HCT116 (cell line): Measurements from ENCODE around the gene ERBB4. TPM values are rescaled to one million over a fixed set of nuclear protein-coding genes. Genes with fewer than 3 reads are reported as not detected.
"Not testable (repeated sequence)": the region's sequence is repeated elsewhere in the genome, so short reads cannot be mapped to it uniquely, and the experiment has no call there.

Source experiments
- ATAC-seq: fragments of 200-7000 bp; cut with Tn5 transposase; 2 replicates; pipeline ENCODE4 v1.9.1; 2020; ENCODE audit warnings: mild to moderate bottlenecking, moderate library complexity
- BruUV-seq: library from RNA; stranded (reverse); fragments of 400-500 nt; replicated peaks from 2 replicates; lab custom pipeline; 2021; lab: Mats Ljungman, UMichigan
- CTCF ChIA-PET: fragments of 300-600 bp; sonication (Branson Sonifier 250); formaldehyde crosslinking; loops from one replicate; lab custom pipeline; 2021; ENCODE audit warnings: antibody characterized with exemption; lab: Charles Lee
- POLR2A ChIA-PET: fragments of 300-600, 350-600 bp; sonication (Branson Sonifier 250); formaldehyde crosslinking; loops from one replicate; lab custom pipeline; 2021; ENCODE audit warnings: antibody characterized with exemption; lab: Charles Lee
- RAD21 ChIA-PET, 2 experiments: fragments of 300-600 bp; sonication (Branson Sonifier 250); formaldehyde crosslinking; loops; one replicate each; lab custom pipeline; 2023; ENCODE audit warnings: low total read pairs in 2 of 2; ENCODE audit not compliant: uncharacterized antibody in 2 of 2, unreplicated experiment in 2 of 2, low non-redundant PET in 1 of 2; lab: Charles Lee
- DNase-seq: peaks from one replicate; pipeline ENCODE4 v3.0.0-alpha.2; 2010; ENCODE audit warnings: low read depth, low spot score
- H2AFZ ChIP-seq: fragments of 200-600 bp; shearing (Covaris generic), sonication (generic); 2 replicates; pipeline ENCODE4 v1.6.1; 2017; ENCODE audit warnings: low read depth, mixed run types, mixed read lengths, antibody characterized with exemption, low read length; ENCODE audit not compliant: poor library complexity, severe bottlenecking
- H3K27ac ChIP-seq: 2 replicates; pipeline ENCODE4 v1.5.1; 2012; ENCODE audit warnings: low read depth, low read length
- H3K27me3 ChIP-seq: fragments of 200-600 bp; sonication (generic); 2 replicates; pipeline ENCODE4 v1.6.1; 2016; ENCODE audit warnings: mixed run types, low read length, mixed read lengths; ENCODE audit not compliant: insufficient read depth
- H3K36me3 ChIP-seq, 2 experiments: fragments of 200-500 bp in 1 of 2; fragments of 200-600 bp in 1 of 2; sonication (Bioruptor generic) in 1 of 2; sonication (generic) in 1 of 2; 2 replicates each; pipeline versions ENCODE4 v1.5.1 to v1.6.1; 2014 to 2016; ENCODE audit warnings: low read length in 2 of 2, inconsistent platforms in 1 of 2, mixed read lengths in 1 of 2, mixed run types in 1 of 2; ENCODE audit not compliant: insufficient read depth in 2 of 2, control insufficient read depth in 1 of 2
- H3K4me1 ChIP-seq, 2 experiments: fragments of 200-600 bp in 1 of 2; sonication (generic) in 1 of 2; 2 replicates each; pipeline versions ENCODE4 v1.5.1 to v1.6.1; 2012 to 2017; ENCODE audit warnings: low read length in 2 of 2, inconsistent platforms in 1 of 2, mild to moderate bottlenecking in 1 of 2, mixed read lengths in 1 of 2, mixed run types in 1 of 2, moderate library complexity in 1 of 2; ENCODE audit not compliant: insufficient read depth in 2 of 2, control insufficient read depth in 1 of 2
- H3K4me2 ChIP-seq: fragments of 200-600 bp; sonication (generic); 2 replicates; pipeline ENCODE4 v1.6.1; 2017; ENCODE audit warnings: mixed run types, low read length, mixed read lengths
- H3K4me3 ChIP-seq, 2 experiments: fragments of 200-600 bp in 1 of 2; sonication (generic) in 1 of 2; replicated peaks in 1 of 2; 2 replicates each; pipeline ENCODE4 v1.5.1; 2011 to 2016; ENCODE audit warnings: low read length in 2 of 2, control low read depth in 1 of 2, low read depth in 1 of 2, mild to moderate bottlenecking in 1 of 2, mixed read lengths in 1 of 2, mixed run types in 1 of 2
- H3K79me2 ChIP-seq: fragments of 200-600 bp; sonication (generic); 2 replicates; pipeline ENCODE4 v1.6.1; 2017; ENCODE audit warnings: mild to moderate bottlenecking, mixed run types, low read length, moderate library complexity, mixed read lengths; ENCODE audit not compliant: insufficient read depth
- H3K9ac ChIP-seq: fragments of 200-600 bp; sonication (generic); 2 replicates; pipeline ENCODE4 v1.6.1; 2016; ENCODE audit warnings: low read length, mixed read lengths
- H3K9me2 ChIP-seq: fragments of 200-600 bp; sonication (generic), shearing (Covaris generic); 2 replicates; pipeline ENCODE4 v1.6.1; 2017; ENCODE audit warnings: mixed run types, mild to moderate bottlenecking, moderate library complexity; ENCODE audit not compliant: insufficient read depth
- H3K9me3 ChIP-seq, 2 experiments: fragments of 200-500 bp in 1 of 2; fragments of 200-600 bp in 1 of 2; sonication (Bioruptor generic) in 1 of 2; sonication (generic) in 1 of 2; 2 replicates each; pipeline ENCODE4 v1.6.1; 2014 to 2017; ENCODE audit warnings: low read length in 2 of 2, mixed read lengths in 2 of 2, inconsistent platforms in 1 of 2, low read depth in 1 of 2, mild to moderate bottlenecking in 1 of 2, mixed run types in 1 of 2, moderate library complexity in 1 of 2; ENCODE audit not compliant: control insufficient read depth in 1 of 2, insufficient read depth in 1 of 2
- H4K20me1 ChIP-seq: fragments of 200-600 bp; sonication (generic), shearing (Covaris generic); 2 replicates; pipeline ENCODE4 v1.6.1; 2017; ENCODE audit warnings: mixed run types, mild to moderate bottlenecking, moderate library complexity; ENCODE audit not compliant: insufficient read depth
- EGR1 ChIP-seq: IDR thresholded peaks from 2 replicates; pipeline ENCODE4 v1.6.1; 2012; ENCODE audit warnings: low read depth
- ELF1 ChIP-seq: IDR thresholded peaks from 2 replicates; pipeline ENCODE4 v1.6.1; 2012; ENCODE audit warnings: low read depth, borderline replicate concordance
- EZH2 ChIP-seq: fragments of 200-600 bp; sonication (generic); IDR thresholded peaks from 2 replicates; pipeline ENCODE4 v1.6.1; 2017; ENCODE audit warnings: antibody characterized with exemption, mixed run types
- SIN3A ChIP-seq: IDR thresholded peaks from 2 replicates; pipeline ENCODE4 v1.6.1; 2012; ENCODE audit warnings: low read depth
- SP1 ChIP-seq: IDR thresholded peaks from 2 replicates; pipeline ENCODE4 v1.6.1; 2012; ENCODE audit warnings: low read depth
- SRF ChIP-seq: IDR thresholded peaks from 2 replicates; pipeline ENCODE4 v1.6.1; 2012; ENCODE audit warnings: low read depth
- TCF7L2 ChIP-seq: IDR thresholded peaks from 2 replicates; pipeline ENCODE4 v1.7.0; 2011; ENCODE audit warnings: borderline replicate concordance, inconsistent platforms; ENCODE audit not compliant: insufficient read depth, insufficient read length; ENCODE audit errors: extremely low read depth
- YY1 ChIP-seq: IDR thresholded peaks from 2 replicates; pipeline ENCODE4 v1.6.1; 2011; ENCODE audit warnings: low read length, low read depth, moderate library complexity, mild to moderate bottlenecking; ENCODE audit not compliant: insufficient replicate concordance; ENCODE audit errors: extremely low read depth
- intact Hi-C: fragments of 100-400 bp; cut with micrococcal nuclease; formaldehyde crosslinking; loops from 2 replicates; pipeline ENCODE4 v1.10.0; 2022
- total RNA-seq: library from RNA; stranded (reverse); gene quantifications from one replicate; pipeline ENCODE4 v1.2.1, GENCODE V29; 2021; ENCODE audit not compliant: unreplicated experiment
- TF ChIP-seq, protein P1 (sequence below): IDR thresholded peaks from 2 replicates; pipeline ENCODE4 v1.6.1; 2011; ENCODE audit warnings: mild to moderate bottlenecking, low read length, moderate library complexity; ENCODE audit not compliant: insufficient replicate concordance; ENCODE audit errors: extremely low read depth
- TF ChIP-seq, protein P2 (sequence below): IDR thresholded peaks from 2 replicates; pipeline ENCODE4 v1.6.1; 2012
- TF ChIP-seq, protein P3 (sequence below), 3 experiments: fragments of 200-600 bp in 1 of 3; sonication (generic) in 1 of 3; IDR thresholded peaks in 2 of 3; conservative IDR thresholded peaks in 1 of 3; 2 replicates each; pipeline ENCODE4 v1.5.1; 2012 to 2017; ENCODE audit warnings: low read depth in 2 of 3, low read length in 2 of 3, antibody characterized with exemption in 1 of 3, borderline replicate concordance in 1 of 3, control low read depth in 1 of 3, mild to moderate bottlenecking in 1 of 3, mixed read lengths in 1 of 3, mixed run types in 1 of 3, moderate library complexity in 1 of 3; ENCODE audit not compliant: insufficient read depth in 1 of 3
- TF ChIP-seq, protein P4 (sequence below): IDR thresholded peaks from 2 replicates; pipeline ENCODE4 v1.6.1; 2012

The ERBB4 gene
- total RNA-seq, 1 experiment from 2014 or later, result 0.10 TPM

DNA sequence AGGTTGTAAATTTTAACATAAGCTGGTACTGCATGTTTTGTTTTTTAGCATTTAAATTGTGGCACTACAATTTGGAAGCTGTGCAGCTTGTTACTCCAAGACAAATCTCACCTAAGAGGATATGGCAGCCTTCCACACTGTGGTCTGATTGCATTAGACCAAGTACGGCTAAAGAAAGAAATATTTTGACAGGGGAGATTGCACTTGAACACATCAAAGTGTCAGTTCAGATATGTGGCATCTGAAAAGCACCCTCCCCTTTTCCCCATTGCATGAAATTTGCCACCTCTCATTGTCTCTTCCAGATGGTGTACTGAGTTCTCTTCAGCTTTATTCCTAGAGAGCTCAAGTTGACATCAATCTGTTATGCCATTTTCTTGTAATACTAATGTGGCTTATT lies 295.9 kb downstream of the ERBB4 start:
- Histone ChIP-seq H3K79me2 (no peaks in the 10 kb centered on the region), H3K36me3 (no peaks in the 10 kb centered on the region), H3K9me2 (no peaks in the 10 kb centered on the region), H3K27me3 (no peaks in the 10 kb centered on the region), H3K27ac (no peak overlapping the region), H3K4me3 (no peak overlapping the region), H3K4me1 (no peaks in the 10 kb centered on the region), H3K9me3 (no peaks in the 10 kb centered on the region), H3K4me2 (no peak overlapping the region), H2AFZ (no peak overlapping the region), H3K9ac (no peak overlapping the region), H4K20me1 (no peaks in the 10 kb centered on the region)
- TF ChIP-seq SIN3A (no peak), EZH2 (no peak), SRF (no peak), SP1 (no peak), TCF7L2 (no peak), YY1 (no peak), EGR1 (no peak), ELF1 (no peak)
- TF ChIP-seq, protein P1, sequence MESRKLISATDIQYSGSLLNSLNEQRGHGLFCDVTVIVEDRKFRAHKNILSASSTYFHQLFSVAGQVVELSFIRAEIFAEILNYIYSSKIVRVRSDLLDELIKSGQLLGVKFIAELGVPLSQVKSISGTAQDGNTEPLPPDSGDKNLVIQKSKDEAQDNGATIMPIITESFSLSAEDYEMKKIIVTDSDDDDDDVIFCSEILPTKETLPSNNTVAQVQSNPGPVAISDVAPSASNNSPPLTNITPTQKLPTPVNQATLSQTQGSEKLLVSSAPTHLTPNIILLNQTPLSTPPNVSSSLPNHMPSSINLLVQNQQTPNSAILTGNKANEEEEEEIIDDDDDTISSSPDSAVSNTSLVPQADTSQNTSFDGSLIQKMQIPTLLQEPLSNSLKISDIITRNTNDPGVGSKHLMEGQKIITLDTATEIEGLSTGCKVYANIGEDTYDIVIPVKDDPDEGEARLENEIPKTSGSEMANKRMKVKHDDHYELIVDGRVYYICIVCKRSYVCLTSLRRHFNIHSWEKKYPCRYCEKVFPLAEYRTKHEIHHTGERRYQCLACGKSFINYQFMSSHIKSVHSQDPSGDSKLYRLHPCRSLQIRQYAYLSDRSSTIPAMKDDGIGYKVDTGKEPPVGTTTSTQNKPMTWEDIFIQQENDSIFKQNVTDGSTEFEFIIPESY, result no peak
- TF ChIP-seq, protein P2, sequence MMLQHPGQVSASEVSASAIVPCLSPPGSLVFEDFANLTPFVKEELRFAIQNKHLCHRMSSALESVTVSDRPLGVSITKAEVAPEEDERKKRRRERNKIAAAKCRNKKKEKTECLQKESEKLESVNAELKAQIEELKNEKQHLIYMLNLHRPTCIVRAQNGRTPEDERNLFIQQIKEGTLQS, result no peak
- TF ChIP-seq, protein P3, sequence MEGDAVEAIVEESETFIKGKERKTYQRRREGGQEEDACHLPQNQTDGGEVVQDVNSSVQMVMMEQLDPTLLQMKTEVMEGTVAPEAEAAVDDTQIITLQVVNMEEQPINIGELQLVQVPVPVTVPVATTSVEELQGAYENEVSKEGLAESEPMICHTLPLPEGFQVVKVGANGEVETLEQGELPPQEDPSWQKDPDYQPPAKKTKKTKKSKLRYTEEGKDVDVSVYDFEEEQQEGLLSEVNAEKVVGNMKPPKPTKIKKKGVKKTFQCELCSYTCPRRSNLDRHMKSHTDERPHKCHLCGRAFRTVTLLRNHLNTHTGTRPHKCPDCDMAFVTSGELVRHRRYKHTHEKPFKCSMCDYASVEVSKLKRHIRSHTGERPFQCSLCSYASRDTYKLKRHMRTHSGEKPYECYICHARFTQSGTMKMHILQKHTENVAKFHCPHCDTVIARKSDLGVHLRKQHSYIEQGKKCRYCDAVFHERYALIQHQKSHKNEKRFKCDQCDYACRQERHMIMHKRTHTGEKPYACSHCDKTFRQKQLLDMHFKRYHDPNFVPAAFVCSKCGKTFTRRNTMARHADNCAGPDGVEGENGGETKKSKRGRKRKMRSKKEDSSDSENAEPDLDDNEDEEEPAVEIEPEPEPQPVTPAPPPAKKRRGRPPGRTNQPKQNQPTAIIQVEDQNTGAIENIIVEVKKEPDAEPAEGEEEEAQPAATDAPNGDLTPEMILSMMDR (IDR thresholded peaks at IDR 0.05 in 2 of 3, conservative IDR thresholded peaks at IDR 0.05 in 1 of 3; ENCODE audit: borderline replicate concordance in 1 of 3, insufficient read depth in 1 of 3, low read depth in 2 of 3, low read length in 2 of 3), result no peak
- TF ChIP-seq, protein P4, sequence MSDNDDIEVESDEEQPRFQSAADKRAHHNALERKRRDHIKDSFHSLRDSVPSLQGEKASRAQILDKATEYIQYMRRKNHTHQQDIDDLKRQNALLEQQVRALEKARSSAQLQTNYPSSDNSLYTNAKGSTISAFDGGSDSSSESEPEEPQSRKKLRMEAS, result no peak
- no TSS peak for BruUV-seq
- intact Hi-C loops, result no loop called here
- DNase-seq, result no peak
- POLR2A ChIA-PET, result no interaction called here
- CTCF ChIA-PET, result no interaction called here
- RAD21 ChIA-PET, result no interaction called here
- no peak for ATAC-seq

DNA sequence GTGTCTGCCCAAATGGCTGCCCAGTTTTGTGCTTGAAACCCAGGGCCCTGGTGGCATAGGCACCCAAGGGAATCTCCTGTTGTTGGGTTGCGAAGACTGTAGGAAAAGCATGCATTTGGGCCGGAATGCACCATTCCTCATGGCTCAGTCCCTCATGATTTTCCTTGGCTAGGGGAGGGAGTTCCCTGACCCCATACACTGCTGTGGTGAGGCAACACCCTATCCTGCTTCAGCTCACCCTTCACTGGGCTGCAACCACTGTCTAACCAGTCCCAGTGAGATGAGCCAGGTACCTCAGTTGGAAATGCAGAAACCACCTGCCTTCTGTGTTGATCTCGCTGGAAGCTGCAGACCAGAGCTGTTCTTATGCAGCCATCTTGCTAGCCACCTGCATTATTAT lies 300.4 kb downstream of the ERBB4 start:
- ATAC-seq, H3K79me2 ChIP-seq, H3K9ac ChIP-seq, H3K27ac ChIP-seq, H3K36me3 ChIP-seq, intact Hi-C loops, POLR2A ChIA-PET, H3K4me2 ChIP-seq, H3K4me3 ChIP-seq, H3K27me3 ChIP-seq, H2AFZ ChIP-seq, H3K9me2 ChIP-seq, RAD21 ChIA-PET, H3K4me1 ChIP-seq, H4K20me1 ChIP-seq, H3K9me3 ChIP-seq, BruUV-seq, DNase-seq: not testable (repeated sequence)
- CTCF ChIA-PET, result interaction anchor here (1.0 kb wide), 1 partner anchor 11 kb away, joined by 4 read pairs; no protein-coding TSS in a partner anchor
